Daoy (cell line): ENCODE measurements around the gene SIAE. TPM values are rescaled to one million over a fixed set of nuclear protein-coding genes. Genes with fewer than 3 reads are reported as not detected.
"Not testable (repeated sequence)": the region's sequence is repeated elsewhere in the genome, so short reads cannot be mapped to it uniquely, and the experiment has no call there.

Source experiments
- DNase-seq: peaks from one replicate; pipeline ENCODE4 v3.0.0-alpha.2; 2015; ENCODE audit warnings: low read depth
- total RNA-seq: library from RNA; depleted of rRNA; stranded (reverse); fragments of >200 nt; shearing (Covaris generic); gene quantifications from 2 replicates; pipeline ENCODE4 v1.2.3, GENCODE V29; 2014

The SIAE gene
- total RNA-seq, 1 experiment from 2014 or later, result 3.7 TPM

GRCh38 chr11:124625504-124626168, 47.9 kb downstream of the SIAE start:
- DNase-seq, result no peak

GRCh38 chr11:124623861-124624525, 49.5 kb downstream of the SIAE start:
- DNase-seq, result no peak

- peak; percentile 93 for DNase-seq
Measured at GRCh38 chr11:124622531-124623451, 50.7 kb downstream of the SIAE start, which contains the start of gene TBRG1. TBRG1 (plus strand) TSS chr11:124622864; CDS start chr11:124623084, 220 bp downstream.

- no peak for DNase-seq
Measured at GRCh38 chr11:124618863-124619262, 54.7 kb downstream of the SIAE start.

- no peak for DNase-seq
Measured at GRCh38 chr11:124612567-124613246, 60.8 kb downstream of the SIAE start.

- DNase-seq, result no peak
Measured at GRCh38 chr11:124612045-124612444, 61.5 kb downstream of the SIAE start.

- no peak for DNase-seq
Measured at GRCh38 chr11:124611064-124611463, 62.5 kb downstream of the SIAE start, which contains the start of gene PANX3. PANX3 (plus strand) TSS chr11:124611428; CDS start chr11:124611557, 129 bp downstream.

- DNase-seq, result no peak
Measured at GRCh38 chr11:124610295-124610694, 63.2 kb downstream of the SIAE start.

- no peak for DNase-seq
Measured at GRCh38 chr11:124608147-124608546, 65.4 kb downstream of the SIAE start.

GRCh38 chr11:124605719-124606118, 67.8 kb downstream of the SIAE start:
- DNase-seq, result no peak

GRCh38 chr11:124602723-124603122, 70.8 kb downstream of the SIAE start:
- DNase-seq, result not testable (repeated sequence)

GRCh38 chr11:124602193-124602592, 71.3 kb downstream of the SIAE start:
- DNase-seq, result peak; percentile 85

GRCh38 chr11:124600621-124601320, 72.8 kb downstream of the SIAE start:
- DNase-seq, result no peak

GRCh38 chr11:124597626-124598025, 75.9 kb downstream of the SIAE start:
- DNase-seq, result no peak

- DNase-seq, result no peak
Measured at GRCh38 chr11:124595302-124595701, 78.2 kb downstream of the SIAE start.

GRCh38 chr11:124592627-124593026, 80.9 kb downstream of the SIAE start:
- no peak for DNase-seq

GRCh38 chr11:124591430-124591829, 82.1 kb downstream of the SIAE start:
- DNase-seq, result no peak

GRCh38 chr11:124586238-124586860, 87.2 kb downstream of the SIAE start:
- peak; percentile 46 for DNase-seq

- DNase-seq, result no peak
Measured at GRCh38 chr11:124584681-124585372, 88.7 kb downstream of the SIAE start.

- DNase-seq, result no peak
Measured at GRCh38 chr11:124583781-124584180, 89.8 kb downstream of the SIAE start.
